Amniotic stem cell (primary cell): Measurements from ENCODE around the gene CPNE1.

ENCODE experiments used
- DNase-seq: peaks from one replicate; lab custom pipeline; 2025; lab: John Stamatoyannopoulos, UW

Gene CPNE1

GRCh38 chr20:35598899-35599775, 65.6 kb downstream of the CPNE1 start:
- no peak for DNase-seq

GRCh38 chr20:35598476-35598875, 66.2 kb downstream of the CPNE1 start:
- no peak for DNase-seq

- no peak for DNase-seq
Measured at GRCh38 chr20:35597186-35597585, 67.5 kb downstream of the CPNE1 start.

- no peak for DNase-seq
Measured at GRCh38 chr20:35595901-35596300, 68.8 kb downstream of the CPNE1 start.

GRCh38 chr20:35595456-35595855, 69.2 kb downstream of the CPNE1 start:
- no peak for DNase-seq

GRCh38 chr20:35592339-35592974, 72.2 kb downstream of the CPNE1 start:
- DNase-seq: no peak

- DNase-seq: no peak
Measured at GRCh38 chr20:35588397-35588796, 76.3 kb downstream of the CPNE1 start.

- no peak for DNase-seq
Measured at GRCh38 chr20:35587436-35587835, 77.3 kb downstream of the CPNE1 start.

- DNase-seq: no peak
Measured at GRCh38 chr20:35586751-35587425, 77.8 kb downstream of the CPNE1 start.

GRCh38 chr20:35583636-35584560, 80.8 kb downstream of the CPNE1 start:
- no peak for DNase-seq

- no peak for DNase-seq
Measured at GRCh38 chr20:35582741-35583404, 81.8 kb downstream of the CPNE1 start.

- DNase-seq: no peak
Measured at GRCh38 chr20:35582131-35582530, 82.6 kb downstream of the CPNE1 start.

- DNase-seq: no peak
Measured at GRCh38 chr20:35579196-35579595, 85.5 kb downstream of the CPNE1 start.

- DNase-seq: no peak
Measured at GRCh38 chr20:35578469-35578868, 86.2 kb downstream of the CPNE1 start.

- no peak for DNase-seq
Measured at GRCh38 chr20:35576816-35577215, 87.9 kb downstream of the CPNE1 start.
